WTC11 (cell line): ENCODE measurements around the gene P4HB. TPM values are rescaled to one million over a fixed set of nuclear protein-coding genes. Genes with fewer than 3 reads are reported as not detected.

Experiments
- ATAC-seq: fragments of 200-7000 bp; cut with Tn5 transposase; 2 replicates; pipeline ENCODE4 v1.10.0; 2021; ENCODE audit warnings: mild to moderate bottlenecking, moderate library complexity
- CTCF ChIA-PET: fragments of 300-600 bp; sonication (Branson Sonifier 250); formaldehyde crosslinking; loops from one replicate; lab custom pipeline; 2021; ENCODE audit warnings: antibody characterized with exemption; lab: Charles Lee
- POLR2A ChIA-PET: fragments of 350-600 bp; sonication (Branson Sonifier 250); formaldehyde crosslinking; loops from one replicate; lab custom pipeline; 2021; ENCODE audit warnings: antibody characterized with exemption; lab: Charles Lee
- DNase-seq: peaks from one replicate; pipeline ENCODE4 v3.0.0; 2021; ENCODE audit warnings: low spot score
- H3K27ac Mint-ChIP-seq: 2 replicates; pipeline ENCODE4 v1.8.0; 2021; ENCODE audit warnings: mixed read lengths
- H3K27me3 Mint-ChIP-seq: 2 replicates; pipeline ENCODE4 v1.8.0; 2021; ENCODE audit warnings: low read depth, mild to moderate bottlenecking, moderate library complexity, mixed read lengths
- H3K36me3 Mint-ChIP-seq: 2 replicates; pipeline ENCODE4 v1.8.0; 2021; ENCODE audit warnings: mixed read lengths
- H3K4me1 Mint-ChIP-seq: 2 replicates; pipeline ENCODE4 v1.8.0; 2022; ENCODE audit warnings: mixed read lengths
- H3K4me3 Mint-ChIP-seq: 2 replicates; pipeline ENCODE4 v1.8.0; 2021; ENCODE audit warnings: mild to moderate bottlenecking, moderate library complexity, mixed read lengths
- H3K9me3 Mint-ChIP-seq: 2 replicates; pipeline ENCODE4 v1.8.0; 2021; ENCODE audit warnings: mixed read lengths
- ATF6 ChIP-seq: sonication (generic); formaldehyde crosslinking; IDR thresholded peaks from 2 replicates; pipeline ENCODE4 v1.8.1; 2023; ENCODE audit warnings: mild to moderate bottlenecking, missing genetic modification reagents
- FOXJ3 ChIP-seq: sonication (generic); formaldehyde crosslinking; IDR thresholded peaks from 2 replicates; pipeline ENCODE4 v1.9.0; 2021; ENCODE audit warnings: missing genetic modification reagents, mild to moderate bottlenecking, borderline replicate concordance
- GTF2I ChIP-seq: fragments of 250-450 bp; sonication (Bioruptor Pico); conservative IDR thresholded peaks from 2 replicates; pipeline ENCODE4 v1.4.0; 2021; ENCODE audit warnings: mild to moderate bottlenecking
- NR2C2 ChIP-seq: sonication (generic); formaldehyde crosslinking; IDR thresholded peaks from 2 replicates; pipeline ENCODE4 v1.8.0; 2022; ENCODE audit warnings: mild to moderate bottlenecking, missing genetic modification reagents
- NR3C1 ChIP-seq: sonication (generic); formaldehyde crosslinking; conservative IDR thresholded peaks from 2 replicates; pipeline ENCODE4 v1.8.1; 2023; ENCODE audit warnings: low read depth, mild to moderate bottlenecking, missing genetic modification reagents
- OVOL2 ChIP-seq: fragments of 250-450 bp; sonication (Bioruptor Pico); IDR thresholded peaks from 2 replicates; pipeline ENCODE4 v1.9.0; 2021; ENCODE audit warnings: mild to moderate bottlenecking, borderline replicate concordance
- SMAD3 ChIP-seq: sonication (generic); formaldehyde crosslinking; IDR thresholded peaks from 2 replicates; pipeline ENCODE4 v1.8.0; 2022; ENCODE audit warnings: missing genetic modification reagents, mild to moderate bottlenecking, borderline replicate concordance
- TP53 ChIP-seq: sonication (generic); formaldehyde crosslinking; IDR thresholded peaks from 2 replicates; pipeline ENCODE4 v1.8.1; 2023; ENCODE audit warnings: mild to moderate bottlenecking, missing genetic modification reagents
- ZNF281 ChIP-seq: sonication (generic); formaldehyde crosslinking; IDR thresholded peaks from 2 replicates; pipeline ENCODE4 v1.8.0; 2023; ENCODE audit warnings: mild to moderate bottlenecking, missing genetic modification reagents
- ZNF317 ChIP-seq: sonication (generic); formaldehyde crosslinking; IDR thresholded peaks from 2 replicates; pipeline ENCODE4 v1.8.1; 2023; ENCODE audit warnings: low read depth, mild to moderate bottlenecking, moderate library complexity, missing genetic modification reagents, borderline replicate concordance
- ZNF423 ChIP-seq: fragments of 250-450 bp; sonication (Bioruptor Pico); IDR thresholded peaks from 2 replicates; pipeline ENCODE4 v2.1.2; 2022; ENCODE audit warnings: mild to moderate bottlenecking, moderate library complexity
- total RNA-seq: library from RNA; stranded (reverse); gene quantifications from 3 replicates; pipeline ENCODE4 v1.2.3, GENCODE V29; 2021
- TF ChIP-seq, protein P1 (sequence below): sonication (generic); formaldehyde crosslinking; IDR thresholded peaks from 2 replicates; pipeline ENCODE4 v1.8.0; 2023; ENCODE audit warnings: missing genetic modification reagents, mild to moderate bottlenecking, borderline replicate concordance

P4HB gene
- total RNA-seq, 1 experiment from 2014 or later = 380 TPM

DNA sequence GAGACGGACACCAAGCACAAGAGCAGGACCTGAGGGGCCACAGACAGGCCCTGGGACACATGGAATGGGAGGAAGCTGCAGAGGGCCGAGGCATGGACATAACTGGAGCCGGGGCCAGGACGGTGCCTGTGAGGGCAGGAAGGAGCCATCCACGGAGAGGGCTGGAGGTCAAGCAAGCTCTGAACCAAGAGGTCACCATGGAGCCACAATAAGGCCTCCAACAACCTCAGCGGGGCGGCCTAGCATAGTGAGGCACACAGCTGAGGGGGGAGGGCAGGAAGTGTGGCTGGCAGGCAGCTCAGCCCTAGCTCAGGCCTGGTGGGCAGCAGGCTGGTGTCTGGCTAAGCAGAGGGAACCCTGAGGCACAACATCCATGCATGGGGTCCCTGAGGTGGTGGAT lies 31.7 kb downstream of the P4HB start (continued):
- TF ChIP-seq ZNF281 (CRISPR knock-in tag) (no peak), OVOL2 (CRISPR knock-in tag) (no peak), NR3C1 (no peak), TP53 (no peak)

DNA sequence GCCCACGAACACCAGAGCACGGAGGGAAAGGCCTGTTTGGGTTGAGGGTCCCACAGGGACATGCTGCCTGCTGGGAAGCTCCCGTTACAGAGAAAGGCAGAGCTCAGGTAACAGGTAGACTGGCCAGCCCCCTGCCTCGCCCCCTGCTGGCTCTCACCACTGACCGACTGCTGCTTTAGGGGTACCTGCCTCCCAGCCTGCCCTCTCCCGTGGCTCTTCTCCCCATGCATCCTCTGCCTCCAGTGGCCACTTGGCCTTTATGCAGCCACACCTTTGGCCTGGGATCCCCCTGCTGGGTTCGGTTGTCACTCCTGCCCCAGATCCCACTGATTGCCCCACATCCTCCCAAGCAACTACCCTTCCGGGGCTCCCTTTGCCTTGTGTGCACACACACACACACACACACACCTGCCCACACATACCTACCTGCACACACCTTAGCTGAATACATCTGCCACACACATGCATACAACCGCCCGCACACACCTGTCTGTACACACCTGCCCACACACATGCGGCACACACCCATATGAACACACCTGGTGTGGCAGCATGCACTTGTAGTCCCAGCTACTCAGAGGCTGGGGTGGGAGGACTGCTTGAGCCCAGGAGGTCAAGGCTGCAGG lies 34.4 kb downstream of the P4HB start:
- H3K27ac Mint-ChIP-seq = peak overlapping the region; percentile 71
- CTCF ChIA-PET = interaction anchor here (0.6 to 2.2 kb wide), 14 partner anchors 10 to 212 kb away, joined by 3 to 7 read pairs (median 3); partner anchors contain the start of genes CENPX, DCXR and NOTUM

DNA sequence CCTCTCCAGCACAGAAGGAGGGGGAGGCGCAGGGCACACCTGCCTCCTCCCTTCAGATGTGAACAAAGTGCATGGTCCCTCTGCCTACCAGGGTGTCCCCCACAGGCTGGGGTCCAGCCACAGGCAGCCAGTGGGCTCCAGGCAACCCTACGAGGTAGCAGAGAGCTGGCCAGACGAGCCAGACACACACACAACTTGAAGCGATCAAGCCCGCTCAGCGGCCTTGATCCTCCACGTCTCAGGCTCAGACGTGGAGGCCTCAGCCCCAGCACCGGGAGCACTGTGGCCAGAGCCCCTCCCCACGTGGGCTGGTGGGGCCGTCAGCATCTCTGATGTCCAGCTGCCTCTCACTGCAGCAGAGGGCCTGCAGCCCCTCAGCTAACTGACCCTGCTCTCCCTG lies 35.7 kb downstream of the P4HB start:
- no peak overlapping the region for H3K27ac Mint-ChIP-seq
- H3K9me3 Mint-ChIP-seq = no peaks in the 10 kb centered on the region
- H3K27me3 Mint-ChIP-seq = no peaks in the 10 kb centered on the region
- ATAC-seq (no peak), DNase-seq (no peak)
- H3K4me3 Mint-ChIP-seq = no peak overlapping the region
- peaks cover 9% of the 10 kb centered on the region for H3K4me1 Mint-ChIP-seq
- no peaks in the 10 kb centered on the region for H3K36me3 Mint-ChIP-seq
- ChIA-PET POLR2A (no interaction called here), CTCF (interaction anchor here (1.1 to 2.2 kb wide), 6 partner anchors 9 to 213 kb away, joined by 3 to 7 read pairs (median 4); partner anchors contain the start of gene DCXR)
- TF ChIP-seq, protein P1, sequence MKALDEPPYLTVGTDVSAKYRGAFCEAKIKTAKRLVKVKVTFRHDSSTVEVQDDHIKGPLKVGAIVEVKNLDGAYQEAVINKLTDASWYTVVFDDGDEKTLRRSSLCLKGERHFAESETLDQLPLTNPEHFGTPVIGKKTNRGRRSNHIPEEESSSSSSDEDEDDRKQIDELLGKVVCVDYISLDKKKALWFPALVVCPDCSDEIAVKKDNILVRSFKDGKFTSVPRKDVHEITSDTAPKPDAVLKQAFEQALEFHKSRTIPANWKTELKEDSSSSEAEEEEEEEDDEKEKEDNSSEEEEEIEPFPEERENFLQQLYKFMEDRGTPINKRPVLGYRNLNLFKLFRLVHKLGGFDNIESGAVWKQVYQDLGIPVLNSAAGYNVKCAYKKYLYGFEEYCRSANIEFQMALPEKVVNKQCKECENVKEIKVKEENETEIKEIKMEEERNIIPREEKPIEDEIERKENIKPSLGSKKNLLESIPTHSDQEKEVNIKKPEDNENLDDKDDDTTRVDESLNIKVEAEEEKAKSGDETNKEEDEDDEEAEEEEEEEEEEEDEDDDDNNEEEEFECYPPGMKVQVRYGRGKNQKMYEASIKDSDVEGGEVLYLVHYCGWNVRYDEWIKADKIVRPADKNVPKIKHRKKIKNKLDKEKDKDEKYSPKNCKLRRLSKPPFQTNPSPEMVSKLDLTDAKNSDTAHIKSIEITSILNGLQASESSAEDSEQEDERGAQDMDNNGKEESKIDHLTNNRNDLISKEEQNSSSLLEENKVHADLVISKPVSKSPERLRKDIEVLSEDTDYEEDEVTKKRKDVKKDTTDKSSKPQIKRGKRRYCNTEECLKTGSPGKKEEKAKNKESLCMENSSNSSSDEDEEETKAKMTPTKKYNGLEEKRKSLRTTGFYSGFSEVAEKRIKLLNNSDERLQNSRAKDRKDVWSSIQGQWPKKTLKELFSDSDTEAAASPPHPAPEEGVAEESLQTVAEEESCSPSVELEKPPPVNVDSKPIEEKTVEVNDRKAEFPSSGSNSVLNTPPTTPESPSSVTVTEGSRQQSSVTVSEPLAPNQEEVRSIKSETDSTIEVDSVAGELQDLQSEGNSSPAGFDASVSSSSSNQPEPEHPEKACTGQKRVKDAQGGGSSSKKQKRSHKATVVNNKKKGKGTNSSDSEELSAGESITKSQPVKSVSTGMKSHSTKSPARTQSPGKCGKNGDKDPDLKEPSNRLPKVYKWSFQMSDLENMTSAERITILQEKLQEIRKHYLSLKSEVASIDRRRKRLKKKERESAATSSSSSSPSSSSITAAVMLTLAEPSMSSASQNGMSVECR (CRISPR knock-in tag) = no peak
- no peak for TF ChIP-seq NR2C2
- no peak for TF ChIP-seq SMAD3 (CRISPR knock-in tag)
- TF ChIP-seq ATF6 (CRISPR knock-in tag) = no peak
- no peak for TF ChIP-seq TP53
- TF ChIP-seq FOXJ3 (CRISPR knock-in tag) = no peak
- no peak for TF ChIP-seq ZNF317 (CRISPR knock-in tag)

More for the DNA sequence above, 34.4 kb downstream of the P4HB start:
- ATAC-seq (peak; percentile 29; the same call in 1 of the 2 replicates), DNase-seq (peak; percentile 45)
- TF ChIP-seq ZNF423 (CRISPR knock-in tag) (peak; percentile 86), GTF2I (CRISPR knock-in tag) (no peak)
- Mint-ChIP-seq H3K4me1 (peaks cover 9% of the 10 kb centered on the region), H3K36me3 (no peaks in the 10 kb centered on the region), H3K4me3 (no peak overlapping the region), H3K9me3 (no peaks in the 10 kb centered on the region), H3K27me3 (no peaks in the 10 kb centered on the region)
- POLR2A ChIA-PET = interaction anchor here (1.1 kb wide), 1 partner anchor 15 kb away, joined by 3 read pairs; no protein-coding TSS in a partner anchor
